ENCODE results near the gene MUS81. TPM values are rescaled to one million over a fixed set of nuclear protein-coding genes. Genes with fewer than 3 reads are reported as not detected.
A peak's percentile ranks its signal among the peaks of the same experiment; 100 is the strongest.

The MUS81 gene
- total and polyA plus RNA-seq, 2 of the 13 experiments (the other 11 are each of a cell fraction or from before 2014, with no cell fraction given) = 25.6 to 30.2 TPM

GRCh38 chr11:65860278-65861164 lies at the start of gene MUS81 (continued):
- TF ChIP-seq ARNTL (CRISPR knock-in tag; IDR thresholded peaks at IDR 0.05) = peak; percentile 19; the same call in 1 of the 2 replicates
- peak; percentile 90; the same call in 1 of the 2 replicates for TF ChIP-seq CBX5 (CRISPR knock-in tag; IDR thresholded peaks at IDR 0.05; ENCODE audit: borderline replicate concordance)
- 0 out of 2 replicates have a peak, but pooled peaks have one; percentile 82 for TF ChIP-seq ZNF850 (CRISPR knock-in tag; conservative IDR thresholded peaks at IDR 0.05)
- TF ChIP-seq TRIM22 (IDR thresholded peaks at IDR 0.05) = no peak
- TF ChIP-seq PAWR (CRISPR knock-in tag; IDR thresholded peaks at IDR 0.05; ENCODE audit: borderline replicate concordance) = no peak
- no peak for TF ChIP-seq USF2 (IDR thresholded peaks at IDR 0.05; ENCODE audit: low read depth, low read length)
- peak; percentile 47; the same call in 1 of the 2 replicates for TF ChIP-seq USF2 (CRISPR knock-in tag; IDR thresholded peaks at IDR 0.05; ENCODE audit: borderline replicate concordance)
- no peak; the same call in 1 of the 2 replicates for TF ChIP-seq JUND (CRISPR knock-in tag; IDR thresholded peaks at IDR 0.05)
- TF ChIP-seq DRAP1 (CRISPR knock-in tag; IDR thresholded peaks at IDR 0.05) = peak; percentile 78; the same call in 1 of the 2 replicates
- TF ChIP-seq RXRB (CRISPR knock-in tag; IDR thresholded peaks at IDR 0.05; ENCODE audit: borderline replicate concordance) = peak; percentile 71
- no peak for TF ChIP-seq SMC3 (IDR thresholded peaks at IDR 0.05; ENCODE audit: low read length)
- TF ChIP-seq HOMEZ (CRISPR knock-in tag; IDR thresholded peaks at IDR 0.05; ENCODE audit: low read depth) = no peak
- peak; percentile 59 for TF ChIP-seq HNRNPLL (IDR thresholded peaks at IDR 0.05; ENCODE audit: low read depth, low read length, poor library complexity, severe bottlenecking)
- 0 out of 2 replicates have a peak, but pooled peaks have one; percentile 91 for TF ChIP-seq MTF2 (CRISPR knock-in tag; IDR thresholded peaks at IDR 0.05; ENCODE audit: borderline replicate concordance)
- no peak for TF ChIP-seq ZNF260 (CRISPR knock-in tag; IDR thresholded peaks at IDR 0.05; ENCODE audit: borderline replicate concordance, low read depth)
- no peak for TF ChIP-seq TMF1 (CRISPR knock-in tag; IDR thresholded peaks at IDR 0.05; ENCODE audit: low read depth)
- TF ChIP-seq AGO1 (IDR thresholded peaks at IDR 0.05; ENCODE audit: low read depth, low read length, poor library complexity, severe bottlenecking) = no peak
- TF ChIP-seq ZNF574 (CRISPR knock-in tag; IDR thresholded peaks at IDR 0.05) = peak; percentile 99
- TF ChIP-seq TCF7L2 (IDR thresholded peaks at IDR 0.05; ENCODE audit: low read depth, low read length) = no peak

Data from HepG2 (cell line).